ENCODE results near the gene CPNE1. TPM values are rescaled to one million over a fixed set of nuclear protein-coding genes. Genes with fewer than 3 reads are reported as not detected.

Gene CPNE1
- total and polyA plus RNA-seq, 2 donors from 2014 or later, result 128 to 145 TPM

GRCh38 chr20:35661908-35662307 is 2.8 kb downstream of the CPNE1 start:
- H3K4me1 ChIP-seq (ENCODE audit: control insufficient read depth in 2 of 3, insufficient read depth in 2 of 3, low read depth in 1 of 3, low read length in 3 of 3), result peaks cover 0 to 19% (median 6%) of the 10 kb centered on the region in 3 donors
- no peak for FAIRE-seq

GRCh38 chr20:35661053-35661452 is 3.6 kb downstream of the CPNE1 start:
- H3K36me3 ChIP-seq (ENCODE audit: control insufficient read depth in 2 of 3, insufficient read depth in 3 of 3, low read length in 3 of 3), result no peaks in the 10 kb centered on the region
- H3K27me3 ChIP-seq (ENCODE audit: control insufficient read depth, insufficient read depth, low read length), result no peaks in the 10 kb centered on the region
- H3K9me3 ChIP-seq (ENCODE audit: control insufficient read depth in 2 of 3, insufficient read depth in 1 of 3, low read length in 3 of 3), result no peaks in the 10 kb centered on the region
- H3K4me3 ChIP-seq (ENCODE audit: low read length in 3 of 3), result peak overlapping the region in 2 of 3 donors; percentile 3 to 52
- no peak overlapping the region for H3K9ac ChIP-seq (ENCODE audit: low read length in 3 of 3)
- TF ChIP-seq CTCF (IDR thresholded peaks at IDR 0.05; ENCODE audit: borderline replicate concordance, extremely low read depth, insufficient read depth), result no peak
- DNase-seq, result no peak
- peaks cover 0 to 19% (median 6%) of the 10 kb centered on the region in 3 donors for H3K4me1 ChIP-seq (ENCODE audit: control insufficient read depth in 2 of 3, insufficient read depth in 2 of 3, low read depth in 1 of 3, low read length in 3 of 3)
- intact Hi-C loops (cut with DNase I), result no loop called here
- no peak for FAIRE-seq
- H3K27ac ChIP-seq (ENCODE audit: low read depth in 2 of 2, low read length in 2 of 2), result no peak overlapping the region

More at GRCh38 chr20:35661908-35662307, 2.8 kb downstream of the CPNE1 start:
- Histone ChIP-seq H3K9me3 (ENCODE audit: control insufficient read depth in 2 of 3, insufficient read depth in 1 of 3, low read length in 3 of 3) (no peaks in the 10 kb centered on the region), H3K4me3 (ENCODE audit: low read length in 3 of 3) (peak overlapping the region in 2 of 3 donors; percentile 52 to 95), H3K27me3 (ENCODE audit: control insufficient read depth, insufficient read depth, low read length) (no peaks in the 10 kb centered on the region), H3K27ac (ENCODE audit: low read depth in 2 of 2, low read length in 2 of 2) (no peak overlapping the region), H3K9ac (ENCODE audit: low read length in 3 of 3) (peak overlapping the region in 1 of 3 donors; percentile 6), H3K36me3 (ENCODE audit: control insufficient read depth in 2 of 3, insufficient read depth in 3 of 3, low read length in 3 of 3) (no peaks in the 10 kb centered on the region)
- no peak for DNase-seq
- intact Hi-C loops (cut with DNase I), result no loop called here
- no peak for TF ChIP-seq CTCF (IDR thresholded peaks at IDR 0.05; ENCODE audit: borderline replicate concordance, extremely low read depth, insufficient read depth)

GRCh38 chr20:35660122-35660937 is 4.4 kb downstream of the CPNE1 start:
- DNase-seq (no peak), FAIRE-seq (no peak)
- peak overlapping the region in 1 of 3 donors; percentile 3 for H3K4me3 ChIP-seq (ENCODE audit: low read length in 3 of 3)
- no peak overlapping the region for H3K9ac ChIP-seq (ENCODE audit: low read length in 3 of 3)
- intact Hi-C loops (cut with DNase I), result no loop called here
- no peak for TF ChIP-seq CTCF (IDR thresholded peaks at IDR 0.05; ENCODE audit: borderline replicate concordance, extremely low read depth, insufficient read depth)
- H3K4me1 ChIP-seq (ENCODE audit: control insufficient read depth in 2 of 3, insufficient read depth in 2 of 3, low read depth in 1 of 3, low read length in 3 of 3), result peaks cover 0 to 19% (median 6%) of the 10 kb centered on the region in 3 donors
- H3K27ac ChIP-seq (ENCODE audit: low read depth in 2 of 2, low read length in 2 of 2), result no peak overlapping the region
- no peaks in the 10 kb centered on the region for H3K36me3 ChIP-seq (ENCODE audit: control insufficient read depth in 2 of 3, insufficient read depth in 3 of 3, low read length in 3 of 3)
- H3K9me3 ChIP-seq (ENCODE audit: control insufficient read depth in 2 of 3, insufficient read depth in 1 of 3, low read length in 3 of 3), result no peaks in the 10 kb centered on the region
- no peaks in the 10 kb centered on the region for H3K27me3 ChIP-seq (ENCODE audit: control insufficient read depth, insufficient read depth, low read length)

Data from kidney (tissue), 14 donors.